SK-N-SH treated with all-trans-retinoic acid at 6 μM for 48 hours (cell line): Measurements from ENCODE around the gene VPS33A.

ENCODE experiments used
- ATAC-seq: fragments of 200-7000 bp; cut with Tn5 transposase; 3 replicates; pipeline ENCODE4 v1.9.1; 2020; ENCODE audit warnings: mild to moderate bottlenecking, moderate library complexity
- ARNTL ChIP-seq: fragments of 450-650 bp; formaldehyde crosslinking; IDR thresholded peaks from 2 replicates; pipeline ENCODE4 v1.5.0; 2020; ENCODE audit warnings: low read depth, mild to moderate bottlenecking, moderate library complexity, borderline replicate concordance
- ESRRG ChIP-seq: fragments of 250-450 bp; sonication (Bioruptor Pico); IDR thresholded peaks from 2 replicates; pipeline ENCODE4 v1.6.1; 2021; ENCODE audit warnings: mild to moderate bottlenecking
- GLIS3 ChIP-seq: fragments of 250-450 bp; sonication (Bioruptor Pico); IDR thresholded peaks from 2 replicates; pipeline ENCODE4 v1.5.0; 2020; ENCODE audit warnings: mild to moderate bottlenecking, moderate library complexity
- ISL1 ChIP-seq: fragments of 250-450 bp; sonication (Bioruptor Pico); IDR thresholded peaks from 2 replicates; pipeline ENCODE4 v2.1.2; 2022; ENCODE audit warnings: mild to moderate bottlenecking, moderate library complexity
- OSR1 ChIP-seq: fragments of 250-450 bp; sonication (Bioruptor Pico); IDR thresholded peaks from 2 replicates; pipeline ENCODE4 v1.8.0; 2022; ENCODE audit warnings: moderate library complexity, mild to moderate bottlenecking, inconsistent platforms
- PPARA ChIP-seq: fragments of 250-450 bp; sonication (Bioruptor Pico); IDR thresholded peaks from 2 replicates; pipeline ENCODE4 v1.5.0; 2020; ENCODE audit warnings: mild to moderate bottlenecking, borderline replicate concordance
- RARB ChIP-seq: fragments of 250-450 bp; sonication (Bioruptor Pico); IDR thresholded peaks from 2 replicates; pipeline ENCODE4 v1.8.0; 2021; ENCODE audit warnings: mild to moderate bottlenecking, moderate library complexity
- SNAI2 ChIP-seq: fragments of 250-450 bp; sonication (Bioruptor Pico); IDR thresholded peaks from 2 replicates; pipeline ENCODE4 v1.5.0; 2020; ENCODE audit warnings: mild to moderate bottlenecking, moderate library complexity
- TCF4 ChIP-seq: fragments of 250-450 bp; sonication (Bioruptor Pico); IDR thresholded peaks from 2 replicates; pipeline ENCODE4 v1.8.0; 2021; ENCODE audit warnings: mild to moderate bottlenecking, moderate library complexity, borderline replicate concordance
- TOX ChIP-seq: fragments of 250-450 bp; sonication (Bioruptor Pico); IDR thresholded peaks from 2 replicates; pipeline ENCODE4 v1.8.0; 2021; ENCODE audit warnings: mild to moderate bottlenecking, moderate library complexity, borderline replicate concordance
- ZC3H10 ChIP-seq: fragments of 250-450 bp; sonication (Bioruptor Pico); IDR thresholded peaks from 2 replicates; pipeline ENCODE4 v1.5.1; 2021; ENCODE audit warnings: mild to moderate bottlenecking, moderate library complexity
- ZFP3 ChIP-seq: fragments of 250-450 bp; sonication (Bioruptor Pico); IDR thresholded peaks from 2 replicates; pipeline ENCODE4 v1.5.0; 2020; ENCODE audit warnings: mild to moderate bottlenecking, moderate library complexity
- ZFP30 ChIP-seq: fragments of 450-650 bp; formaldehyde crosslinking; IDR thresholded peaks from 2 replicates; pipeline ENCODE4 v1.5.0; 2022; ENCODE audit warnings: mild to moderate bottlenecking, moderate library complexity
- ZNF565 ChIP-seq: fragments of 450-650 bp; formaldehyde crosslinking; conservative IDR thresholded peaks from 2 replicates; pipeline ENCODE4 v1.5.0; 2020; ENCODE audit warnings: low read depth, mild to moderate bottlenecking, moderate library complexity
- ZNF70 ChIP-seq: fragments of 450-650 bp; formaldehyde crosslinking; IDR thresholded peaks from 2 replicates; pipeline ENCODE4 v1.5.0; 2020; ENCODE audit warnings: mild to moderate bottlenecking, moderate library complexity
- ZNF8 ChIP-seq: fragments of 450-650 bp; formaldehyde crosslinking; IDR thresholded peaks from 2 replicates; pipeline ENCODE4 v1.5.0; 2020; ENCODE audit warnings: mild to moderate bottlenecking, moderate library complexity
- TF ChIP-seq, protein P1 (sequence below): fragments of 250-450 bp; sonication (Bioruptor Pico); IDR thresholded peaks from 2 replicates; pipeline ENCODE4 v1.8.0; 2020; ENCODE audit warnings: mild to moderate bottlenecking, moderate library complexity, borderline replicate concordance
- TF ChIP-seq, protein P2 (sequence below): fragments of 250-450 bp; sonication (Bioruptor Pico); IDR thresholded peaks from 2 replicates; pipeline ENCODE4 v1.5.1; 2020; ENCODE audit warnings: low read depth, mild to moderate bottlenecking, moderate library complexity
- TF ChIP-seq, protein P3 (sequence below): fragments of 250-450 bp; sonication (Bioruptor Pico); IDR thresholded peaks from 2 replicates; pipeline ENCODE4 v1.5.1; 2021; ENCODE audit warnings: mild to moderate bottlenecking, moderate library complexity
- TF ChIP-seq, protein P4 (sequence below): fragments of 250-450 bp; sonication (Bioruptor Pico); IDR thresholded peaks from 2 replicates; pipeline ENCODE4 v1.8.0; 2021; ENCODE audit warnings: low read depth, mild to moderate bottlenecking, moderate library complexity, borderline replicate concordance

VPS33A gene

DNA sequence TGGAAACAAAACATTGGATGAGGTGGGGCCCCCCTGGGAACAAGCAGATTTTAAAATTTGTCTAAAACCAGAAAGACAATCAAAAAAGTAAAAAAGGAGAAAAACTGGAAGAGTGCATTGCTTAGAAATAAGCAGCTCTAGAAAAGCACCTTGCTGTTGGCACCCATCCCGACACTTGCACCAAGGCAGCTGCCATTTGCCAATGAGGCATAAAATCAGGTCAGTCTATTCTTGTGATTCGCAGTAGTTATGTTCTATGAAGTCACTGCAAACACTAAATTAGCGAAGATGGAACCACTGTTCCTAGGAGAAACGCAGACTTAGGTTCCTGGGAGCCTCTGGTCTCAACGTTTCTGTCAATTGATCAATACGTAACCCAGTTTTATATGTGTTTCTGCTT is 16.2 kb downstream of the VPS33A start (continued):
- TF ChIP-seq TOX (CRISPR knock-in tag): no peak

DNA sequence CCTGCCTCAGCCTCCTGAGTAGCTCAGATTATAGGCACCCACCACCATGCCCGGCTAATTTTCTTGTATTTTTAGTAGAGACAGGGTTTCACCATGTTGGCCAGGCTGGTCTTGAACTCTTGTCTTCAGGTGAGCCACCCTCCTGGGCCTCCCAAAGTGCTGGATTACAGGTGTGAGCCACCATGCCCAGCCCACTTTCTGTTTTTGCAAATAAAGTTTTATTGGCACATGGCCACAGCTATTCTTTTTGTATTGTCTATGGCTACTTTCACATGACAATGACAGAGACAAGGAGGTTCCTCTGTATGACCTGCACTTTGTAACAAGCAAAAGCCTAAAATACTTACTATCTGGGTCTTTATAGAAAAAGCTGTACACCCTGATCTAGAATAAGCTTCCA is 20.7 kb downstream of the VPS33A start:
- no peak for TF ChIP-seq PPARA (CRISPR knock-in tag)
- TF ChIP-seq, protein P1, sequence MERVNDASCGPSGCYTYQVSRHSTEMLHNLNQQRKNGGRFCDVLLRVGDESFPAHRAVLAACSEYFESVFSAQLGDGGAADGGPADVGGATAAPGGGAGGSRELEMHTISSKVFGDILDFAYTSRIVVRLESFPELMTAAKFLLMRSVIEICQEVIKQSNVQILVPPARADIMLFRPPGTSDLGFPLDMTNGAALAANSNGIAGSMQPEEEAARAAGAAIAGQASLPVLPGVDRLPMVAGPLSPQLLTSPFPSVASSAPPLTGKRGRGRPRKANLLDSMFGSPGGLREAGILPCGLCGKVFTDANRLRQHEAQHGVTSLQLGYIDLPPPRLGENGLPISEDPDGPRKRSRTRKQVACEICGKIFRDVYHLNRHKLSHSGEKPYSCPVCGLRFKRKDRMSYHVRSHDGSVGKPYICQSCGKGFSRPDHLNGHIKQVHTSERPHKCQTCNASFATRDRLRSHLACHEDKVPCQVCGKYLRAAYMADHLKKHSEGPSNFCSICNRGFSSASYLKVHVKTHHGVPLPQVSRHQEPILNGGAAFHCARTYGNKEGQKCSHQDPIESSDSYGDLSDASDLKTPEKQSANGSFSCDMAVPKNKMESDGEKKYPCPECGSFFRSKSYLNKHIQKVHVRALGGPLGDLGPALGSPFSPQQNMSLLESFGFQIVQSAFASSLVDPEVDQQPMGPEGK (CRISPR knock-in tag): no peak
- TF ChIP-seq ZFP30 (CRISPR knock-in tag): no peak
- no peak for TF ChIP-seq ZFP3 (CRISPR knock-in tag)
- no peak for TF ChIP-seq TOX (CRISPR knock-in tag)
- no peak for TF ChIP-seq ZNF70
- TF ChIP-seq ISL1 (CRISPR knock-in tag): no peak
- TF ChIP-seq, protein P2, sequence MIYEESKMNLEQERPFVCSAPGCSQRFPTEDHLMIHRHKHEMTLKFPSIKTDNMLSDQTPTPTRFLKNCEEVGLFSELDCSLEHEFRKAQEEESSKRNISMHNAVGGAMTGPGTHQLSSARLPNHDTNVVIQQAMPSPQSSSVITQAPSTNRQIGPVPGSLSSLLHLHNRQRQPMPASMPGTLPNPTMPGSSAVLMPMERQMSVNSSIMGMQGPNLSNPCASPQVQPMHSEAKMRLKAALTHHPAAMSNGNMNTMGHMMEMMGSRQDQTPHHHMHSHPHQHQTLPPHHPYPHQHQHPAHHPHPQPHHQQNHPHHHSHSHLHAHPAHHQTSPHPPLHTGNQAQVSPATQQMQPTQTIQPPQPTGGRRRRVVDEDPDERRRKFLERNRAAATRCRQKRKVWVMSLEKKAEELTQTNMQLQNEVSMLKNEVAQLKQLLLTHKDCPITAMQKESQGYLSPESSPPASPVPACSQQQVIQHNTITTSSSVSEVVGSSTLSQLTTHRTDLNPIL (CRISPR knock-in tag): no peak
- TF ChIP-seq ARNTL (CRISPR knock-in tag): no peak
- TF ChIP-seq ZC3H10 (CRISPR knock-in tag): no peak
- TF ChIP-seq GLIS3 (CRISPR knock-in tag): no peak
- TF ChIP-seq, protein P3, sequence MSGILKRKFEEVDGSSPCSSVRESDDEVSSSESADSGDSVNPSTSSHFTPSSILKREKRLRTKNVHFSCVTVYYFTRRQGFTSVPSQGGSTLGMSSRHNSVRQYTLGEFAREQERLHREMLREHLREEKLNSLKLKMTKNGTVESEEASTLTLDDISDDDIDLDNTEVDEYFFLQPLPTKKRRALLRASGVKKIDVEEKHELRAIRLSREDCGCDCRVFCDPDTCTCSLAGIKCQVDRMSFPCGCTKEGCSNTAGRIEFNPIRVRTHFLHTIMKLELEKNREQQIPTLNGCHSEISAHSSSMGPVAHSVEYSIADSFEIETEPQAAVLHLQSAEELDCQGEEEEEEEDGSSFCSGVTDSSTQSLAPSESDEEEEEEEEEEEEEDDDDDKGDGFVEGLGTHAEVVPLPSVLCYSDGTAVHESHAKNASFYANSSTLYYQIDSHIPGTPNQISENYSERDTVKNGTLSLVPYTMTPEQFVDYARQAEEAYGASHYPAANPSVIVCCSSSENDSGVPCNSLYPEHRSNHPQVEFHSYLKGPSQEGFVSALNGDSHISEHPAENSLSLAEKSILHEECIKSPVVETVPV (CRISPR knock-in tag): no peak
- TF ChIP-seq RARB (CRISPR knock-in tag): no peak
- TF ChIP-seq ESRRG (CRISPR knock-in tag): no peak
- no peak for TF ChIP-seq OSR1
- TF ChIP-seq, protein P4, sequence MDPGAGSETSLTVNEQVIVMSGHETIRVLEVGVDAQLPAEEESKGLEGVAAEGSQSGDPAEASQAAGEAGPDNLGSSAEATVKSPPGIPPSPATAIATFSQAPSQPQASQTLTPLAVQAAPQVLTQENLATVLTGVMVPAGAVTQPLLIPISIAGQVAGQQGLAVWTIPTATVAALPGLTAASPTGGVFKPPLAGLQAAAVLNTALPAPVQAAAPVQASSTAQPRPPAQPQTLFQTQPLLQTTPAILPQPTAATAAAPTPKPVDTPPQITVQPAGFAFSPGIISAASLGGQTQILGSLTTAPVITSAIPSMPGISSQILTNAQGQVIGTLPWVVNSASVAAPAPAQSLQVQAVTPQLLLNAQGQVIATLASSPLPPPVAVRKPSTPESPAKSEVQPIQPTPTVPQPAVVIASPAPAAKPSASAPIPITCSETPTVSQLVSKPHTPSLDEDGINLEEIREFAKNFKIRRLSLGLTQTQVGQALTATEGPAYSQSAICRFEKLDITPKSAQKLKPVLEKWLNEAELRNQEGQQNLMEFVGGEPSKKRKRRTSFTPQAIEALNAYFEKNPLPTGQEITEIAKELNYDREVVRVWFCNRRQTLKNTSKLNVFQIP: no peak
- TF ChIP-seq ZNF565 (CRISPR knock-in tag): no peak
- no peak for TF ChIP-seq ZNF8 (CRISPR knock-in tag)
- ATAC-seq: no peak

DNA sequence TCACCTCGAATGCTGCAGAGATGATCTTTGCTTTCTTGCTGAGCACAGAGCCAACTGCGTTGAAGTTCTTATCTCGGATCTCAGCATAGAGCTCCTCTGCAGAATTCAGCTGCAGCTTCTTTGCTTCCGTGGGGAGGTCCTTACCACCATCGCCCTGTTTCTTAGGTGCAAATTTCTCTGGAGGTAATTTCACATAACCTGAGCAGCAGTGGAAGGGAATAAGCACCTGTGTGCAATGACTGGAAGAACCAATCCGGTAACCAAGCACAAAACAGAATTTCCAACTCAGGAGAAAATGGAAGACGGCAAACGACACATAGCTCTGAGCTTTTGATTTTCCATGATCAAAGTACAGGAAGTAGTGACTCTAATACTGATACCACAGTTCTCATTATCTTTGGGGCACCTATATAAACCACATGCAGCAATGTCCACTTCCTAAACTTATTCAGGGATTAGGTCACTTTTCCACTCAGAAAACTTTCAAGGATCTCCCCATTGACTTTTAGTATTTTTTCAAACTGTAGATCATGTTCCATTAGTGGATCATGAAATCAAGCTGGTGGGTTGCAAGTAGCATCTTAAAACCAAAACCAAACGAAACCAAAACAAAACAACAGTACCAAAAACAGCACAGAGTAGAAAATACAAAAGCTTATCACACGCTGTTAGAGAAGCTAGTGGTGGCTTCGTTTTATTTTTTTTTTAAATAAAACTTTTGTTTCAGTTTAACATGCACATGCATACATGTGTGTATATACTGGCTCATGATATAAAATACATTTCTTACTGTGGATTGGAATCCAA is 21.5 kb downstream of the VPS33A start:
- ATAC-seq: no peak
- TF ChIP-seq TCF4 (CRISPR knock-in tag): no peak
- TF ChIP-seq, protein P2 (CRISPR knock-in tag): no peak
- no peak for TF ChIP-seq ESRRG (CRISPR knock-in tag)

DNA sequence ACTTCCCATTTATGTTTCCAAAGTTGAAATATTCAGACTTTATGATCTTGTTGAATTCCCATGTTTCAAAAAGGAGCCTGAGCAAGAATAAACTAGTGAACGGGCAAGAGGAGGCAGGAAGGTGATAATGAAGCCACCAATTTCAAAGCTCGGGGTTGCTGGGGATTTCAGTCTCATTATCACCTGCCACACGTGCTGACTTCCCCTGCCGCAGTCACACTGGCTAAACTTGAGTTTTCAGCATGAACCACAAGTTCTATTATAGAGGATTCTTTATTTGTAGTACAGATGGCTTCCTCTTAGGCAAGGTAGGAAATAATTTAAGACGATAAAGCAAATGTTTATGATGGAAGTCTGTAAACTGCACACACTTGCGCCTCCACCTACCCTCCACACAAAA is 22.3 kb downstream of the VPS33A start:
- ATAC-seq: no peak
- TF ChIP-seq, protein P1 (CRISPR knock-in tag): no peak
- TF ChIP-seq, protein P3 (CRISPR knock-in tag): no peak
- TF ChIP-seq GLIS3 (CRISPR knock-in tag) (no peak), ZFP3 (CRISPR knock-in tag) (no peak), ZC3H10 (CRISPR knock-in tag) (no peak), ZNF70 (no peak), ARNTL (CRISPR knock-in tag) (no peak), RARB (CRISPR knock-in tag) (no peak), TOX (CRISPR knock-in tag) (no peak), ESRRG (CRISPR knock-in tag) (no peak), SNAI2 (CRISPR knock-in tag) (no peak), PPARA (CRISPR knock-in tag) (no peak), TCF4 (CRISPR knock-in tag) (no peak), ZFP30 (CRISPR knock-in tag) (no peak)
- TF ChIP-seq, protein P4: no peak
